Measurements from ENCODE around the gene HCFC1R1. TPM values are rescaled to one million over a fixed set of nuclear protein-coding genes. Genes with fewer than 3 reads are reported as not detected.

Gene HCFC1R1
- total and polyA plus RNA-seq, 2 experiments from 2014 or later: 30.2 to 192 TPM

DNA sequence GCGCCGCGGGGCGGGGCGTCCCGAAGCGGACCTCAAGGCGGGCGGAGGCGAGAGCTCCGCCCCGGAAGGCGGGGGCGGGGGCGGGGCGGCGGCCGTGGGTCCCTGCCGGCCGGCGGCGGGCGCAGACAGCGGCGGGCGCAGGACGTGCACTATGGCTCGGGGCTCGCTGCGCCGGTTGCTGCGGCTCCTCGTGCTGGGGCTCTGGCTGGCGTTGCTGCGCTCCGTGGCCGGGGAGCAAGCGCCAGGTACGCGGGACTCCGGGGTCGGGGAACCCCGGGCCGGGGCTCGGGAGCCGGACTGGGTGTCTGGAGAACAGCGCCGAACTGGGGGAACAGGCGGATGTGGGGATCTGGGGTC lies 3.5 kb downstream of the HCFC1R1 start, which contains the start of gene TNFRSF12A (continued):
- TF ChIP-seq, protein P1, sequence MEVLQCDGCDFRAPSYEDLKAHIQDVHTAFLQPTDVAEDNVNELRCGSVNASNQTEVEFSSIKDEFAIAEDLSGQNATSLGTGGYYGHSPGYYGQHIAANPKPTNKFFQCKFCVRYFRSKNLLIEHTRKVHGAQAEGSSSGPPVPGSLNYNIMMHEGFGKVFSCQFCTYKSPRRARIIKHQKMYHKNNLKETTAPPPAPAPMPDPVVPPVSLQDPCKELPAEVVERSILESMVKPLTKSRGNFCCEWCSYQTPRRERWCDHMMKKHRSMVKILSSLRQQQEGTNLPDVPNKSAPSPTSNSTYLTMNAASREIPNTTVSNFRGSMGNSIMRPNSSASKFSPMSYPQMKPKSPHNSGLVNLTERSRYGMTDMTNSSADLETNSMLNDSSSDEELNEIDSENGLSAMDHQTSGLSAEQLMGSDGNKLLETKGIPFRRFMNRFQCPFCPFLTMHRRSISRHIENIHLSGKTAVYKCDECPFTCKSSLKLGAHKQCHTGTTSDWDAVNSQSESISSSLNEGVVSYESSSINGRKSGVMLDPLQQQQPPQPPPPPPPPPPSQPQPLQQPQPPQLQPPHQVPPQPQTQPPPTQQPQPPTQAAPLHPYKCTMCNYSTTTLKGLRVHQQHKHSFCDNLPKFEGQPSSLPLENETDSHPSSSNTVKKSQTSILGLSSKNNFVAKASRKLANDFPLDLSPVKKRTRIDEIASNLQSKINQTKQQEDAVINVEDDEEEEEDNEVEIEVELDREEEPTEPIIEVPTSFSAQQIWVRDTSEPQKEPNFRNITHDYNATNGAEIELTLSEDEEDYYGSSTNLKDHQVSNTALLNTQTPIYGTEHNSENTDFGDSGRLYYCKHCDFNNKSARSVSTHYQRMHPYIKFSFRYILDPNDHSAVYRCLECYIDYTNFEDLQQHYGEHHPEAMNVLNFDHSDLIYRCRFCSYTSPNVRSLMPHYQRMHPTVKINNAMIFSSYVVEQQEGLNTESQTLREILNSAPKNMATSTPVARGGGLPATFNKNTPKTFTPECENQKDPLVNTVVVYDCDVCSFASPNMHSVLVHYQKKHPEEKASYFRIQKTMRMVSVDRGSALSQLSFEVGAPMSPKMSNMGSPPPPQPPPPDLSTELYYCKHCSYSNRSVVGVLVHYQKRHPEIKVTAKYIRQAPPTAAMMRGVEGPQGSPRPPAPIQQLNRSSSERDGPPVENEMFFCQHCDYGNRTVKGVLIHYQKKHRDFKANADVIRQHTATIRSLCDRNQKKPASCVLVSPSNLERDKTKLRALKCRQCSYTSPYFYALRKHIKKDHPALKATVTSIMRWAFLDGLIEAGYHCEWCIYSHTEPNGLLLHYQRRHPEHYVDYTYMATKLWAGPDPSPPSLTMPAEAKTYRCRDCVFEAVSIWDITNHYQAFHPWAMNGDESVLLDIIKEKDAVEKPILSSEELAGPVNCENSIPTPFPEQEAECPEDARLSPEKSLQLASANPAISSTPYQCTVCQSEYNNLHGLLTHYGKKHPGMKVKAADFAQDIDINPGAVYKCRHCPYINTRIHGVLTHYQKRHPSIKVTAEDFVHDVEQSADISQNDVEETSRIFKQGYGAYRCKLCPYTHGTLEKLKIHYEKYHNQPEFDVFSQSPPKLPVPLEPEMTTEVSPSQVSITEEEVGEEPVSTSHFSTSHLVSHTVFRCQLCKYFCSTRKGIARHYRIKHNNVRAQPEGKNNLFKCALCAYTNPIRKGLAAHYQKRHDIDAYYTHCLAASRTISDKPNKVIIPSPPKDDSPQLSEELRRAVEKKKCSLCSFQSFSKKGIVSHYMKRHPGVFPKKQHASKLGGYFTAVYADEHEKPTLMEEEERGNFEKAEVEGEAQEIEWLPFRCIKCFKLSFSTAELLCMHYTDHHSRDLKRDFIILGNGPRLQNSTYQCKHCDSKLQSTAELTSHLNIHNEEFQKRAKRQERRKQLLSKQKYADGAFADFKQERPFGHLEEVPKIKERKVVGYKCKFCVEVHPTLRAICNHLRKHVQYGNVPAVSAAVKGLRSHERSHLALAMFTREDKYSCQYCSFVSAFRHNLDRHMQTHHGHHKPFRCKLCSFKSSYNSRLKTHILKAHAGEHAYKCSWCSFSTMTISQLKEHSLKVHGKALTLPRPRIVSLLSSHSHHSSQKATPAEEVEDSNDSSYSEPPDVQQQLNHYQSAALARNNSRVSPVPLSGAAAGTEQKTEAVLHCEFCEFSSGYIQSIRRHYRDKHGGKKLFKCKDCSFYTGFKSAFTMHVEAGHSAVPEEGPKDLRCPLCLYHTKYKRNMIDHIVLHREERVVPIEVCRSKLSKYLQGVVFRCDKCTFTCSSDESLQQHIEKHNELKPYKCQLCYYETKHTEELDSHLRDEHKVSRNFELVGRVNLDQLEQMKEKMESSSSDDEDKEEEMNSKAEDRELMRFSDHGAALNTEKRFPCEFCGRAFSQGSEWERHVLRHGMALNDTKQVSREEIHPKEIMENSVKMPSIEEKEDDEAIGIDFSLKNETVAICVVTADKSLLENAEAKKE (CRISPR knock-in tag; IDR thresholded peaks at IDR 0.05): no peak

DNA sequence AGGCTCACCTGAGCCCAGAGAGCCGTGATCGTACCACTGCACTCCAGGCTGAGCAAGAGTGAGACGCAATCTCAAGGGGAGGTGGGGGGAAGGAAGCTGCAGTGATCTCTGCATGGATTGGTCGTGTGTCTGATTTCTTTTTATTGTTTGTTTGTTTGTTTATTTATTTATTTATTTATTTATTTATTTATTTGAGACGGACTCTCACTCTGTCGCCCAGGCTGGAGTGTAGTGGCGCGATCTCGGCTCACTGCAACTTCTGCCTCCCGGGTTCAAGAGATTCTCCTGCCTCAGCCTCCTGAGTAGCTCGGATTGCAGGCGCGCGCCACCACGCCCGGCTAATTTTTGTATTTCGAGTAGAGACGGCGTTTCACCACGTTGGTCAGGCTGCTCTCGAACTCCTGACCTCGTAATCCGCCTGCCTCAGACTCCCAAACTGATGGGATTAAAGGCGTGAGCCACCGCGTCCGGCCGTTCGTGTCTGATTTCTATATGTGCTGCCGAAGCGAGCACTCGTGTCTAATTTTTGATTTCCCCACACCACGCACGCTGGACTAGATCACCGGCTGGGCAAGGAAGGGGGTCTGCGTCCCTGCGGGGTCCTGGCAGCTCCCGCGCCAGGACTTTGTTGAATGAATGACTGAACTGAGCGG lies 4.0 kb downstream of the HCFC1R1 start:
- Histone ChIP-seq H3K27ac (ENCODE audit: low read depth) (no peak overlapping the region), H3K4me1 (ENCODE audit: insufficient read depth) (peaks cover 48% of the 10 kb centered on the region), H3F3A (replicated peaks; ENCODE audit: low read depth) (peaks cover 50% of the 10 kb centered on the region), H3K4me2 (peak overlapping the region; percentile 97), H3K79me2 (replicated peaks; ENCODE audit: insufficient read depth) (peaks cover 40% of the 10 kb centered on the region), H3K27me3 (ENCODE audit: insufficient read depth) (no peaks in the 10 kb centered on the region; the same call in 1 of the 2 replicates), H3K9me2 (ENCODE audit: insufficient read depth) (no peaks in the 10 kb centered on the region), H2AFZ (peak overlapping the region; percentile 78; the same call in 1 of the 2 replicates), H4K20me1 (replicated peaks; ENCODE audit: insufficient read depth) (peaks cover 42% of the 10 kb centered on the region), H3K36me3 (ENCODE audit: insufficient read depth) (no peaks in the 10 kb centered on the region), H3K4me3 (peak overlapping the region; percentile 85)
- peaks cover 7% of the 10 kb centered on the region; the same call in 2 of the 3 replicates for H3K9me3 Mint-ChIP-seq
- DNase-seq (ENCODE audit: low spot score) (no peak), ATAC-seq (no peak)
- H3K4me3 Mint-ChIP-seq: peak overlapping the region; percentile 96
- peaks cover 48% of the 10 kb centered on the region for H3K27me3 Mint-ChIP-seq (ENCODE audit: insufficient read depth, low read depth, poor library complexity)
- H3K36me3 Mint-ChIP-seq (ENCODE audit: low read depth): peaks cover 43% of the 10 kb centered on the region
- peak overlapping the region; percentile 96 for H3K27ac Mint-ChIP-seq
- H3K4me1 Mint-ChIP-seq: peaks cover 45% of the 10 kb centered on the region
- no peak for TF ChIP-seq ZNF114 (CRISPR knock-in tag; IDR thresholded peaks at IDR 0.05)
- no peak for TF ChIP-seq NANOG (IDR thresholded peaks at IDR 0.05; ENCODE audit: borderline replicate concordance)
- no peak for TF ChIP-seq CREB1 (CRISPR knock-in tag; IDR thresholded peaks at IDR 0.05; ENCODE audit: low read depth)
- TF ChIP-seq STAT1 (IDR thresholded peaks at IDR 0.05; ENCODE audit: unreplicated experiment): no peak
- TF ChIP-seq, protein P1 (CRISPR knock-in tag; IDR thresholded peaks at IDR 0.05): no peak
- TF ChIP-seq EZH2phosphoT487 (IDR thresholded peaks at IDR 0.05; ENCODE audit: unreplicated experiment): no peak
- TF ChIP-seq, protein P2, sequence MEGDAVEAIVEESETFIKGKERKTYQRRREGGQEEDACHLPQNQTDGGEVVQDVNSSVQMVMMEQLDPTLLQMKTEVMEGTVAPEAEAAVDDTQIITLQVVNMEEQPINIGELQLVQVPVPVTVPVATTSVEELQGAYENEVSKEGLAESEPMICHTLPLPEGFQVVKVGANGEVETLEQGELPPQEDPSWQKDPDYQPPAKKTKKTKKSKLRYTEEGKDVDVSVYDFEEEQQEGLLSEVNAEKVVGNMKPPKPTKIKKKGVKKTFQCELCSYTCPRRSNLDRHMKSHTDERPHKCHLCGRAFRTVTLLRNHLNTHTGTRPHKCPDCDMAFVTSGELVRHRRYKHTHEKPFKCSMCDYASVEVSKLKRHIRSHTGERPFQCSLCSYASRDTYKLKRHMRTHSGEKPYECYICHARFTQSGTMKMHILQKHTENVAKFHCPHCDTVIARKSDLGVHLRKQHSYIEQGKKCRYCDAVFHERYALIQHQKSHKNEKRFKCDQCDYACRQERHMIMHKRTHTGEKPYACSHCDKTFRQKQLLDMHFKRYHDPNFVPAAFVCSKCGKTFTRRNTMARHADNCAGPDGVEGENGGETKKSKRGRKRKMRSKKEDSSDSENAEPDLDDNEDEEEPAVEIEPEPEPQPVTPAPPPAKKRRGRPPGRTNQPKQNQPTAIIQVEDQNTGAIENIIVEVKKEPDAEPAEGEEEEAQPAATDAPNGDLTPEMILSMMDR (conservative IDR thresholded peaks at IDR 0.05; ENCODE audit: low read depth in 2 of 2): no peak

Data from GM23338 (cell line).